IMR-90 (cell line): ENCODE data around the gene GABRR3. TPM values are rescaled to one million over a fixed set of nuclear protein-coding genes. Genes with fewer than 3 reads are reported as not detected.

ENCODE experiments used
- ATAC-seq: fragments of 200-7000 bp; cut with Tn5 transposase; 2 replicates; pipeline ENCODE4 v1.9.1; 2020; ENCODE audit warnings: low read depth, mild to moderate bottlenecking, moderate library complexity
- BruUV-seq: library from RNA; stranded (reverse); fragments of 400-500 nt; replicated peaks from 2 replicates; lab custom pipeline; 2021; lab: Mats Ljungman, UMichigan
- CTCF ChIA-PET: fragments of 300-600 bp; formaldehyde crosslinking; extraction: SDS; loops from one replicate; lab custom pipeline; 2021; ENCODE audit warnings: antibody characterized with exemption; lab: Yijun Ruan, JAX
- POLR2A ChIA-PET: fragments of 300-600 bp; sonication (Branson Sonifier 250); formaldehyde crosslinking; loops from one replicate; lab custom pipeline; 2022; ENCODE audit warnings: antibody characterized with exemption; ENCODE audit not compliant: unreplicated experiment; lab: Charles Lee
- DNase-seq: peaks from one replicate; pipeline ENCODE4 v3.0.0; 2013
- H2AFZ ChIP-seq: replicated peaks from 2 replicates; pipeline ENCODE3; 2013; ENCODE audit warnings: low read length, mild to moderate bottlenecking; ENCODE audit not compliant: poor library complexity
- H2AK5ac ChIP-seq: 2 replicates; pipeline ENCODE4 v1.6.1; 2013; ENCODE audit warnings: low read depth, low read length, inconsistent platforms
- H2AK9ac ChIP-seq: replicated peaks from 2 replicates; pipeline ENCODE3; 2013; ENCODE audit warnings: mild to moderate bottlenecking, low read depth, low read length, moderate library complexity; ENCODE audit not compliant: poor library complexity
- H2BK120ac ChIP-seq: 2 replicates; pipeline ENCODE4 v1.6.1; 2013; ENCODE audit warnings: low read depth, low read length, inconsistent platforms
- H2BK15ac ChIP-seq: 3 replicates; pipeline ENCODE4 v1.6.1; 2013; ENCODE audit warnings: low read depth, low read length, inconsistent platforms
- H2BK20ac ChIP-seq: 2 replicates; pipeline ENCODE4 v1.6.1; 2013; ENCODE audit warnings: low read depth, mild to moderate bottlenecking, inconsistent platforms, low read length, moderate library complexity
- H2BK5ac ChIP-seq: 2 replicates; pipeline ENCODE4 v1.6.1; 2013; ENCODE audit warnings: mild to moderate bottlenecking, low read depth, low read length, inconsistent platforms; ENCODE audit not compliant: poor library complexity, severe bottlenecking
- H3K14ac ChIP-seq: replicated peaks from 2 replicates; pipeline ENCODE4 v1.6.1; 2013; ENCODE audit warnings: low read depth, low read length, inconsistent platforms
- H3K18ac ChIP-seq: 2 replicates; pipeline ENCODE4 v1.6.1; 2013; ENCODE audit warnings: low read depth, low read length, control low read depth
- H3K23ac ChIP-seq: 2 replicates; pipeline ENCODE4 v1.6.1; 2013; ENCODE audit warnings: low read depth, low read length, inconsistent platforms
- H3K27ac ChIP-seq: 2 replicates; pipeline ENCODE4 v1.5.1; 2013; ENCODE audit warnings: mild to moderate bottlenecking, control low read depth, low read length; ENCODE audit not compliant: insufficient read depth
- H3K27me3 ChIP-seq: 2 replicates; pipeline ENCODE4 v1.6.1; 2013; ENCODE audit warnings: low read length; ENCODE audit not compliant: control insufficient read depth, insufficient read depth
- H3K36me3 ChIP-seq: 2 replicates; pipeline ENCODE4 v1.6.1; 2013; ENCODE audit warnings: low read length, mixed read lengths; ENCODE audit not compliant: control insufficient read depth, insufficient read depth
- H3K4ac ChIP-seq: 2 replicates; pipeline ENCODE4 v1.6.1; 2013; ENCODE audit warnings: low read depth, low read length, inconsistent platforms
- H3K4me1 ChIP-seq: 2 replicates; pipeline ENCODE4 v1.6.1; 2013; ENCODE audit warnings: low read length, mixed read lengths; ENCODE audit not compliant: control insufficient read depth, insufficient read depth
- H3K4me2 ChIP-seq: 2 replicates; pipeline ENCODE4 v1.6.1; 2013; ENCODE audit warnings: low read depth, mild to moderate bottlenecking, control low read depth, low read length, moderate library complexity
- H3K4me3 ChIP-seq: 2 replicates; pipeline ENCODE4 v1.5.1; 2013; ENCODE audit warnings: low read depth, mild to moderate bottlenecking, control low read depth, low read length, moderate library complexity; ENCODE audit not compliant: insufficient read depth
- H3K56ac ChIP-seq: 2 replicates; pipeline ENCODE4 v1.6.1; 2013; ENCODE audit warnings: low read length, inconsistent platforms; ENCODE audit not compliant: insufficient read depth; ENCODE audit errors: extremely low read depth
- H3K79me1 ChIP-seq, 2 experiments: 2 replicates each; pipeline ENCODE4 v1.6.1; 2013; ENCODE audit warnings: low read length in 2 of 2, inconsistent platforms in 1 of 2, low read depth in 1 of 2
- H3K9ac ChIP-seq: 2 replicates; pipeline ENCODE4 v1.6.1; 2013; ENCODE audit warnings: low read depth, low read length, control low read depth
- H3K9me1 ChIP-seq: 2 replicates; pipeline ENCODE4 v1.6.1; 2013; ENCODE audit warnings: low read length, inconsistent platforms; ENCODE audit not compliant: insufficient read depth
- H3K9me3 ChIP-seq: 2 replicates; pipeline ENCODE4 v1.6.1; 2013; ENCODE audit warnings: low read length; ENCODE audit not compliant: control insufficient read depth, insufficient read depth
- H4K20me1 ChIP-seq: 2 replicates; pipeline ENCODE4 v1.6.1; 2013; ENCODE audit warnings: low read length, inconsistent platforms; ENCODE audit not compliant: insufficient read depth
- H4K5ac ChIP-seq: 2 replicates; pipeline ENCODE4 v1.6.1; 2013; ENCODE audit warnings: mild to moderate bottlenecking, low read depth, low read length, control low read depth
- H4K8ac ChIP-seq, 2 experiments: 2 replicates each; pipeline ENCODE4 v1.6.1; 2013; ENCODE audit warnings: low read depth in 2 of 2, low read length in 2 of 2, control low read depth in 1 of 2, inconsistent platforms in 1 of 2
- H4K91ac ChIP-seq: 2 replicates; pipeline ENCODE4 v1.6.1; 2013; ENCODE audit warnings: low read depth, low read length, inconsistent platforms; ENCODE audit not compliant: insufficient read depth
- CHD1 ChIP-seq: IDR thresholded peaks from 2 replicates; pipeline ENCODE4 v1.6.1; 2012; ENCODE audit warnings: low read depth, low read length, improper control_type of control experiment
- CTCF ChIP-seq: conservative IDR thresholded peaks from 2 replicates; pipeline ENCODE4 v1.5.1; 2012; ENCODE audit warnings: mild to moderate bottlenecking, low read depth, low read length, improper control_type of control experiment
- ELK1 ChIP-seq: fragments of 150-350 bp; IDR thresholded peaks from 2 replicates; pipeline ENCODE4 v1.6.1; 2016; ENCODE audit warnings: low read depth, mild to moderate bottlenecking, low read length, moderate library complexity, borderline replicate concordance
- FOS ChIP-seq: fragments of 150-350 bp; IDR thresholded peaks from 2 replicates; pipeline ENCODE4 v1.6.1; 2016; ENCODE audit warnings: low read depth, low read length
- MAZ ChIP-seq: IDR thresholded peaks from 2 replicates; pipeline ENCODE4 v1.6.1; 2012; ENCODE audit warnings: low read depth, mild to moderate bottlenecking, low read length, improper control_type of control experiment, moderate library complexity, borderline replicate concordance
- MXI1 ChIP-seq: IDR thresholded peaks from 2 replicates; pipeline ENCODE4 v1.6.1; 2012; ENCODE audit warnings: low read depth, mild to moderate bottlenecking, low read length, moderate library complexity, borderline replicate concordance
- NFE2L2 ChIP-seq: fragments of 150-350 bp; IDR thresholded peaks from 2 replicates; pipeline ENCODE4 v1.6.1; 2016; ENCODE audit warnings: low read depth, mild to moderate bottlenecking, low read length
- POLR2A ChIP-seq: IDR thresholded peaks from 2 replicates; pipeline ENCODE4 v1.6.1; 2012; ENCODE audit warnings: mild to moderate bottlenecking, low read depth, low read length
- RCOR1 ChIP-seq: IDR thresholded peaks from 2 replicates; pipeline ENCODE4 v1.6.1; 2012; ENCODE audit warnings: mild to moderate bottlenecking, low read length, improper control_type of control experiment; ENCODE audit not compliant: insufficient replicate concordance
- WGBS, 2 experiments: methylation state at CpG; one replicate each; pipeline versions ENCODE4 v1.1.5 to v1.1.7; 2013; ENCODE audit warnings: missing lambda C conversion rate in 2 of 2; ENCODE audit not compliant: insufficient read length in 1 of 2; ENCODE audit errors: extremely low coverage in 2 of 2; 5-methylcytosine and 5-hydroxymethylcytosine counted together
- dilution Hi-C: fragments of 300-500 bp; cut with HindIII; formaldehyde crosslinking; loops from one replicate; pipeline ENCODE4 v1.14.3; 2018; ENCODE audit warnings: low sequenced_read_pairs; ENCODE audit not compliant: unreplicated experiment
- in situ Hi-C: fragments of 300-500 bp; cut with MboI; formaldehyde crosslinking; loops from 3 replicates; pipeline ENCODE4 v1.14.3; 2019; ENCODE audit warnings: low sequenced_read_pairs, inconsistent platforms, mixed read lengths
- intact Hi-C: fragments of 100-400 bp; cut with micrococcal nuclease; formaldehyde crosslinking; loops from 2 replicates; pipeline ENCODE4 v1.10.0; 2022
- polyA plus RNA-seq, 3 experiments: library from polyadenylated mRNA; depleted of rRNA; stranded (reverse); fragments of >200 nt; gene quantifications; 2 replicates each; pipeline ENCODE4 v1.2.3, GENCODE V29; 2012; ENCODE audit warnings: low replicate concordance in 1 of 3
- total RNA-seq: library from RNA; depleted of rRNA; stranded (reverse); fragments of >200 nt; gene quantifications from 2 replicates; pipeline ENCODE4 v1.2.3, GENCODE V29; 2012

The GABRR3 gene
- total and polyA plus RNA-seq, 2 of the 4 experiments (the other 2 are of a cell fraction) = not detected

GRCh38 chr3:97991293-97991682, 43.8 kb downstream of the GABRR3 start:
- Histone ChIP-seq H3K27me3 (peaks cover 3% of the 10 kb centered on the region; the same call in 1 of the 2 replicates), H2AFZ (no peak overlapping the region), H3K23ac (no peak overlapping the region), H3K4me3 (no peak overlapping the region), H2BK20ac (no peak overlapping the region), H4K8ac (no peak overlapping the region), H2BK5ac (no peak overlapping the region), H3K9ac (no peak overlapping the region), H3K9me3 (no peaks in the 10 kb centered on the region), H4K5ac (no peak overlapping the region), H3K9me1 (no peaks in the 10 kb centered on the region), H2AK9ac (no peak overlapping the region), H3K4me1 (no peaks in the 10 kb centered on the region), H4K20me1 (no peaks in the 10 kb centered on the region), H3K27ac (no peak overlapping the region), H2BK15ac (no peak overlapping the region), H3K4ac (no peak overlapping the region), H2BK120ac (no peak overlapping the region), H2AK5ac (no peak overlapping the region), H3K4me2 (peak overlapping the region; percentile 51; the same call in 1 of the 2 replicates), H3K79me1 (no peaks in the 10 kb centered on the region), H3K56ac (no peak overlapping the region), H4K91ac (no peak overlapping the region), H3K14ac (no peak overlapping the region), H3K36me3 (no peaks in the 10 kb centered on the region), H3K18ac (no peak overlapping the region)
- no CpG with 5 or more reads among the region's 5 CpGs for WGBS, 2 experiments
- intact Hi-C loops (no loop called here), dilution Hi-C loops (no loop called here), in situ Hi-C loops (no loop called here)
- DNase-seq = no peak
- no TSS peak for BruUV-seq
- ChIA-PET POLR2A (no interaction called here), CTCF (no interaction called here)
- TF ChIP-seq MXI1 (no peak), FOS (no peak), NFE2L2 (no peak), MAZ (no peak), CTCF (no peak), CHD1 (no peak), ELK1 (no peak), RCOR1 (no peak), POLR2A (no peak)
- ATAC-seq = no peak
